MG63 (cell line): ENCODE measurements around the gene FAM114A1. TPM values are rescaled to one million over a fixed set of nuclear protein-coding genes. Genes with fewer than 3 reads are reported as not detected.
"Not testable (repeated sequence)": the region's sequence is repeated elsewhere in the genome, so short reads cannot be mapped to it uniquely, and the experiment has no call there.

Experiments used
- DNase-seq: peaks from one replicate; pipeline ENCODE4 v3.0.0-alpha.2; 2020
- H3K27me3 ChIP-seq: fragments of 250-450 bp; sonication (Bioruptor Pico); 2 replicates; pipeline ENCODE4 v1.5.1; 2020; ENCODE audit warnings: mild to moderate bottlenecking, moderate library complexity
- H3K36me3 ChIP-seq: fragments of 250-450 bp; sonication (Bioruptor Pico); 2 replicates; pipeline ENCODE4 v1.5.1; 2020; ENCODE audit warnings: mild to moderate bottlenecking, moderate library complexity
- H3K4me3 ChIP-seq: fragments of 250-450 bp; sonication (Bioruptor Pico); 2 replicates; pipeline ENCODE4 v1.5.1; 2020; ENCODE audit warnings: mild to moderate bottlenecking, moderate library complexity
- H3K9me3 ChIP-seq: fragments of 250-450 bp; sonication (Bioruptor Pico); 2 replicates; pipeline ENCODE4 v1.5.1; 2020; ENCODE audit warnings: mild to moderate bottlenecking, moderate library complexity
- total RNA-seq: library from RNA; depleted of rRNA; stranded (reverse); fragments of >200 nt; shearing (Covaris generic); gene quantifications from 2 replicates; pipeline ENCODE4 v1.2.3, GENCODE V29; 2014; ENCODE audit warnings: low replicate concordance; rRNA removed

FAM114A1 gene
- total RNA-seq, 1 experiment from 2014 or later = 56.7 TPM

DNA sequence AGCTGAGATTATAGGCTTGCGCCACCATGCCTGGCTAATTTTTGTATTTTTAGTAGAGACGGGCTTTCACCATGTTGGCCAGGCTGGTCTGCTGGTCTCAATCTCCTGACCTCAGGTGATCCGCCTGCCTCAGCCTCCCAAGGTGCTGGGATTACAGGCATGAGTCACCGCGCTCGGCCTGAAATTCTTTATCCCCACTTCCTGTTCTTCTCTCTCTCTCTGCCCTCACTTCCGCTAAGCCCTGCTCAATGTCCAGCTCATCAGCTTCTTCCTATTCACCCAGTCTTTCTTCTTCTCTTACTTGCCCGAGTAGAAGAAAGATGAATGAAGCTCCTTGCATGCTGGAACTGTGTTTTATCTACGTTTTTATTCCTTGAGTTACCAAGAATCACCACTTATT is 120.7 kb downstream of the FAM114A1 start:
- H3K27me3 ChIP-seq, DNase-seq, H3K36me3 ChIP-seq, H3K9me3 ChIP-seq, H3K4me3 ChIP-seq: not testable (repeated sequence)

DNA sequence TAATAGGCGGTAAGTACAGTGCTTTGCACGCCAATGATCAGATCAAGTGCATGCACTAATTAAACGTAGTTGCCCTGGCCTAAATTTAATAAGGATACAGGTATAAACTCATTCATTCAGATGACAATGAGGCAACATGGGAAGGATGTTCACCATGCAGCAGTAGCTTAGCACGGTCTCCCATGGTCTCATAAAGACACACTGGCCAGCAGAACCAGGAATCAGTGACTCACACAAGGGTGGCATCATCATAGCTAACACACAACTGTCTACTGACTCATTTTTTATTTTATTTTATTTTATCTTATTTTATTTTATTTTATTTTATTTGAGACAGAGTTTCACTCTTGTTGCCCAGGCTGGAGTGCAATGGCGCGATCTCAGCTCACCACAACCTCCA is 121.9 kb downstream of the FAM114A1 start:
- no peaks in the 10 kb centered on the region for H3K36me3 ChIP-seq
- H3K4me3 ChIP-seq = no peak overlapping the region
- H3K9me3 ChIP-seq = no peaks in the 10 kb centered on the region
- DNase-seq = peak; percentile 33
- no peaks in the 10 kb centered on the region for H3K27me3 ChIP-seq

DNA sequence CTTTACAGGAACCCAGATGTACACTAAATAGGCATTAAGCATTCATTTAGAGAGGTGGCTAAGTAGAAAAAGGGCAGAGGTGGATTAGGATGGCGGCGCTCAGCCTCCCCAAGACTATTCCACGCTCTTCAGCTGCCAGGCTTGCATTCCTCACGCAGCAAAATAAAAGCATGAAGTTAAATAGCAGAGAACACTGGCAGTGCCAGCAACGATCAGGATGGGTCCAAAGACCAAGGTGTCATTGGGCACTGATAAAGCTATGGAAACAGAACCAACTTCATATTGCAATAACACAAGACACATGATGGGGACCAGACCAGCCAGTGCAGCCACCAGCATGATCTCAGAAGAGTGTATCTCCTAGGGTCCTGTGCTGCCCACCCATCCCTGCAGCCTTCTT is 122.6 kb downstream of the FAM114A1 start:
- Histone ChIP-seq H3K36me3 (no peaks in the 10 kb centered on the region), H3K27me3 (no peaks in the 10 kb centered on the region), H3K9me3 (no peaks in the 10 kb centered on the region), H3K4me3 (no peak overlapping the region)
- no peak for DNase-seq

DNA sequence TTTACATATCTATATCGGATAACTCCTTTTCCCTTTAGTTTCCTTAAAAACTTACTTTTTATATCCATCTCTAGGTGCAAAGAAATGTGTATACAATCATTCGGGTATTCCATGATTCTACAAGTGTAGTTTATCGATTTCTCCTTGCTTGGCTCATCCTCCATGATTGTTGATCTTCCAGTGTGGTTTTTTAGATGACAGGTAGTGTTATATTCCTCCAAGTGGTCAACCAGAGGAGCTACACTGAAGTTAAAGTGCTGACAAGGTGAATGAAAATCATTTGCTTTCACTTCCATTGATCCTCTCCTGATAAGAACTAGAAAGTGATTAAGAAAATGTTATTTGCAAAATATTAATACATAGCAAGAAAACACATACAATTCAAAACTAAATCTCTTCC is 126.1 kb downstream of the FAM114A1 start:
- Histone ChIP-seq H3K4me3 (no peak overlapping the region), H3K27me3 (no peaks in the 10 kb centered on the region), H3K36me3 (no peaks in the 10 kb centered on the region), H3K9me3 (no peaks in the 10 kb centered on the region)
- no peak for DNase-seq

DNA sequence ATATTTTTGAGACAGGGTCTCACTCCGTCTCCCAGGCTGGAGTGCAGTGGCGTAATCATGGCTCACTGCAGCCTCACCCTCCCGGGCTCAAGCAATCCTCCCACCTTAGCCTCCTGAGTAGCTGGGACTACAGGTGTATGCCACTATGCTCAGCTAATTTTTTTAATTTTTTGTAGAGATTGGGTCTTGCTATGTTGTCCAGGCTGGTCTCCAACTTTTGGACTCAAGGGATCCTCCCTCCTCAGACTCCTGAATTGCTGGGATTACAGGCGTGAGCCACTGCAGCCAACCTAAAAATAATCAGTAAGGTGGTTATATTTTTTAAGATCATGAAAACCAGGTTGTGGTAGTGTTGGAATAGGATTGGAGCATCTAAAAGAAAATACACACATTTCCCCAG is 126.5 kb downstream of the FAM114A1 start:
- Histone ChIP-seq H3K9me3 (no peaks in the 10 kb centered on the region), H3K4me3 (no peak overlapping the region), H3K36me3 (no peaks in the 10 kb centered on the region), H3K27me3 (no peaks in the 10 kb centered on the region)
- DNase-seq = no peak

Other genes with a start within 250 kb of the FAM114A1 start
- 1.9 and 4.1 TPM in 2 replicates for gene KLF3, start 203.6 kb upstream of the FAM114A1 start, total RNA-seq
- not detected in 2 replicates for gene TLR10, start 84.8 kb upstream of the FAM114A1 start, total RNA-seq
- gene TLR1, start 63.0 kb upstream of the FAM114A1 start, total RNA-seq = 0.07 TPM in 1 of 2 replicates, not detected in the other
- 0.82 TPM in 1 of 2 replicates, not detected in the other for gene TLR6, start 11.0 kb upstream of the FAM114A1 start, total RNA-seq
- 12.1 and 12.2 TPM in 2 replicates for gene TMEM156, start 164.6 kb downstream of the FAM114A1 start, total RNA-seq
- 50.8 and 78.7 TPM in 2 replicates for gene KLHL5, start 194.4 kb downstream of the FAM114A1 start, total RNA-seq